ENCODE data around the gene PLEKHH2.

PLEKHH2 gene

GRCh38 chr2:43727634-43728014, 90.6 kb downstream of the PLEKHH2 start:
- H3K27me3 ChIP-seq: no peaks in the 10 kb centered on the region
- H3K9ac ChIP-seq: no peak overlapping the region
- no peak for TF ChIP-seq Cebpa-rat (IDR thresholded peaks at IDR 0.05)
- no peak overlapping the region for H3K27ac ChIP-seq
- H3K4me3 ChIP-seq: no peak overlapping the region
- H3K4me2 ChIP-seq: no peak overlapping the region
- H4K20me1 ChIP-seq: no peaks in the 10 kb centered on the region
- H3K4me1 ChIP-seq: peaks cover 0 to 4% (median 0%) of the 10 kb centered on the region in 10 experiments; a peak in 2 of 20 replicates
- no peaks in the 10 kb centered on the region for H3K9me3 ChIP-seq (replicated peaks in 1 of 11)
- no peaks in the 10 kb centered on the region for H3K36me3 ChIP-seq

DNA sequence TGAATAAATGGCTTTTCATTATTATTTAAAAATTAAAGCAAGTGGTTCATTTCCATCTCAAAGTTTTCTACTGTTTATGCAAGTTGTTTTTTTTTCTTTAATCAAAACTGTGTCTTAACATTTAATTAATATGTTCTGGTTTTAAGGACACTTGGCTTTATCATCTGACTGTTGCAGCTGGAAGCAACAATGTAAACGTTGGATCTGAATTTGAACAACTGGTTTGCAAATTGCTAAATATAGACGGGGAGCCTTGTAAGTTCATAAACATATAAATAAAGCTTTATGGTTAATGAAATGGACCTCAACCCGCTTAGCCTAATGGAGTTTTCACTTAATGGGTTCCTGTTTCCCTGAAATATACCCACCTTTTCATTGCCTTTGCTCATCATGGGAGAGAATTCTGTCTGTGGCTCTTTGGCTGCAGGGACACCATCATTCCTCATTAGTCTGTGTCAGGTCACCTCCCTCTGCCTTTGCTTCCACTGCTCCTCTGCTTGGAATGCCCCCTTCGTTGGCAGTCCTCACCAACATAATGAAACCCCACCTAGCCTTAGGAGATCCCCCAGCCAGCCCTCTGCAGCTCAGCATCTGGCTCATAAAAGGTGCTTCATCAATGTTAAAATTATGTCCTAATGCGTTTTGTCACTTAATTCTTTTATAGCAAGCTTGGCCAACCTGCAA, 92.6 kb downstream of the PLEKHH2 start:
- H3K4me3 ChIP-seq: no peak overlapping the region
- H3K27ac ChIP-seq: no peak overlapping the region
- peaks cover 0 to 4% (median 0%) of the 10 kb centered on the region in 10 experiments; a peak in 2 of 20 replicates for H3K4me1 ChIP-seq
- H3K36me3 ChIP-seq: no peaks in the 10 kb centered on the region
- no peaks in the 10 kb centered on the region for H3K9me3 ChIP-seq (replicated peaks in 1 of 11)
- no peak for TF ChIP-seq Cebpa-rat (IDR thresholded peaks at IDR 0.05)
- no peaks in the 10 kb centered on the region for H3K27me3 ChIP-seq
- H4K20me1 ChIP-seq: no peaks in the 10 kb centered on the region
- no peak overlapping the region for H3K4me2 ChIP-seq
- no peak overlapping the region for H3K9ac ChIP-seq

DNA sequence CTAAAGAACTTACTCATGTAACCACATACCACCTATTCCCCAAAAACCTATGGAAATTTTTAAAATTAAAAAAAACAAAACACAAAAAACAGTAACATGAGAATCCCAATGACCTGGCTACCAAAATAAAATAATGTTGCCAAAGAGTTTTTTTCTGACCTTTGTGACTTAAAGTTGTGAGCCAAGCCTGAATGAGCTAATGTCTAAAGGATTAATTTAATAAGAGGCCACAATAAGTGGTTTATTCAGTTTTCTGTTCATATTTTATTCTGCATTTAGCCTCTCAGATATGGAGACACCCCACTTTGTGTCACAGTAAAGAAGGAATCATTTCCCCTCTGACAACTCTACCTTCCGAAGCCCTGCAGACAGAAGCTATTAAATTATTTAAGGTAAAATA, 94.2 kb downstream of the PLEKHH2 start:
- H4K20me1 ChIP-seq: no peaks in the 10 kb centered on the region
- peaks cover 0 to 4% (median 0%) of the 10 kb centered on the region in 10 experiments; a peak in 2 of 20 replicates for H3K4me1 ChIP-seq
- no peaks in the 10 kb centered on the region for H3K9me3 ChIP-seq (replicated peaks in 1 of 11)
- no peak overlapping the region for H3K4me3 ChIP-seq
- no peak overlapping the region for H3K27ac ChIP-seq
- H3K36me3 ChIP-seq: no peaks in the 10 kb centered on the region
- no peak overlapping the region for H3K9ac ChIP-seq
- no peak overlapping the region for H3K4me2 ChIP-seq
- TF ChIP-seq Cebpa-rat (IDR thresholded peaks at IDR 0.05): no peak
- no peaks in the 10 kb centered on the region for H3K27me3 ChIP-seq

DNA sequence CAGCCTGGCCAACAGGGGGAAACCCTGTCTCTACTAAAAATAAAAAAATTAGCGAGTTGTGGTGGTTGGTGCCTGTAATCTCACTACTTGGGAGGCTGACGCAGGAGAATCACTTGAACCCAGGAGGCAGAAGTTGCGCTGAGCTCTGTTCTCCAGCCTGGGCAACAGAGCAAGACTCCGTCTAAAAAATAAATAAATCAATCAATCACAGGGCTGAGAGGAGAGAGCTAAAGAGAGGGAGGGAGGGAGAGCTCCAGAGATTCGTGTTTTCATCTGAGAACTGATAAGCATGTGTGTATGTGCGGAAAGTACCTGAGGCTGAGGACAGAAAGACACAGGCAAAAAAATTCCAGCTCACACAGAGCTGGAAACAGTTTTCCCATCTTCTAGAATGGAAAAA, 99.6 kb downstream of the PLEKHH2 start:
- no peak for TF ChIP-seq Cebpa-rat (IDR thresholded peaks at IDR 0.05)
- Histone ChIP-seq H3K27ac (no peak overlapping the region), H3K36me3 (no peaks in the 10 kb centered on the region)

GRCh38 chr2:43737097-43737854, 100.2 kb downstream of the PLEKHH2 start:
- Histone ChIP-seq H3K9ac (no peak overlapping the region), H3K4me1 (no peaks in the 10 kb centered on the region), H3K4me3 (no peak overlapping the region), H3K4me2 (no peak overlapping the region), H3K27ac (no peak overlapping the region), H3K36me3 (no peaks in the 10 kb centered on the region), H3K27me3 (no peaks in the 10 kb centered on the region), H4K20me1 (no peaks in the 10 kb centered on the region), H3K9me3 (replicated peaks in 1 of 11) (no peaks in the 10 kb centered on the region)
- no peak for TF ChIP-seq Cebpa-rat (IDR thresholded peaks at IDR 0.05)

More for the DNA sequence above, 99.6 kb downstream of the PLEKHH2 start:
- Histone ChIP-seq H3K9me3 (replicated peaks in 1 of 11) (no peaks in the 10 kb centered on the region), H4K20me1 (no peaks in the 10 kb centered on the region), H3K9ac (no peak overlapping the region), H3K4me1 (no peaks in the 10 kb centered on the region), H3K27me3 (no peaks in the 10 kb centered on the region), H3K4me3 (no peak overlapping the region), H3K4me2 (no peak overlapping the region)

- no peak overlapping the region for H3K4me2 ChIP-seq
- TF ChIP-seq Cebpa-rat (IDR thresholded peaks at IDR 0.05): no peak
- no peaks in the 10 kb centered on the region for H3K4me1 ChIP-seq
- H3K36me3 ChIP-seq: no peaks in the 10 kb centered on the region
- H3K9me3 ChIP-seq (replicated peaks in 1 of 11): no peaks in the 10 kb centered on the region
- H3K27ac ChIP-seq: no peak overlapping the region
- H4K20me1 ChIP-seq: no peaks in the 10 kb centered on the region
- H3K27me3 ChIP-seq: no peaks in the 10 kb centered on the region
- H3K9ac ChIP-seq: no peak overlapping the region
- H3K4me3 ChIP-seq: no peak overlapping the region
These were observed 100.8 kb downstream of the PLEKHH2 start for GRCh38 chr2:43737855-43738254.

GRCh38 chr2:43738257-43738656, 101.2 kb downstream of the PLEKHH2 start:
- no peak for TF ChIP-seq Cebpa-rat (IDR thresholded peaks at IDR 0.05)
- H3K4me3 ChIP-seq: no peak overlapping the region
- H3K27ac ChIP-seq: no peak overlapping the region
- no peaks in the 10 kb centered on the region for H3K36me3 ChIP-seq
- H3K4me1 ChIP-seq: no peaks in the 10 kb centered on the region
- no peaks in the 10 kb centered on the region for H4K20me1 ChIP-seq
- no peak overlapping the region for H3K4me2 ChIP-seq
- no peak overlapping the region for H3K9ac ChIP-seq
- no peaks in the 10 kb centered on the region for H3K27me3 ChIP-seq
- no peaks in the 10 kb centered on the region for H3K9me3 ChIP-seq (replicated peaks in 1 of 11)

GRCh38 chr2:43743706-43744105, 106.6 kb downstream of the PLEKHH2 start:
- no peak overlapping the region for H3K27ac ChIP-seq

GRCh38 chr2:43745457-43745856, 108.4 kb downstream of the PLEKHH2 start:
- no peak overlapping the region for H3K27ac ChIP-seq
- H3K27me3 ChIP-seq: no peaks in the 10 kb centered on the region
- H3K4me1 ChIP-seq: no peaks in the 10 kb centered on the region
- no peak for TF ChIP-seq Cebpa-rat (IDR thresholded peaks at IDR 0.05)
- H3K9me3 ChIP-seq (replicated peaks in 1 of 11): no peaks in the 10 kb centered on the region
- H3K4me2 ChIP-seq: no peak overlapping the region
- no peak overlapping the region for H3K4me3 ChIP-seq
- H3K36me3 ChIP-seq: no peaks in the 10 kb centered on the region
- no peak overlapping the region for H3K9ac ChIP-seq
- H4K20me1 ChIP-seq: no peaks in the 10 kb centered on the region

More at GRCh38 chr2:43743706-43744105, 106.6 kb downstream of the PLEKHH2 start:
- H3K9ac ChIP-seq: no peak overlapping the region
- H3K9me3 ChIP-seq (replicated peaks in 1 of 11): no peaks in the 10 kb centered on the region
- H3K4me1 ChIP-seq: no peaks in the 10 kb centered on the region
- no peak overlapping the region for H3K4me2 ChIP-seq
- no peak for TF ChIP-seq Cebpa-rat (IDR thresholded peaks at IDR 0.05)
- no peaks in the 10 kb centered on the region for H4K20me1 ChIP-seq
- H3K4me3 ChIP-seq: no peak overlapping the region
- no peaks in the 10 kb centered on the region for H3K36me3 ChIP-seq
- no peaks in the 10 kb centered on the region for H3K27me3 ChIP-seq

DNA sequence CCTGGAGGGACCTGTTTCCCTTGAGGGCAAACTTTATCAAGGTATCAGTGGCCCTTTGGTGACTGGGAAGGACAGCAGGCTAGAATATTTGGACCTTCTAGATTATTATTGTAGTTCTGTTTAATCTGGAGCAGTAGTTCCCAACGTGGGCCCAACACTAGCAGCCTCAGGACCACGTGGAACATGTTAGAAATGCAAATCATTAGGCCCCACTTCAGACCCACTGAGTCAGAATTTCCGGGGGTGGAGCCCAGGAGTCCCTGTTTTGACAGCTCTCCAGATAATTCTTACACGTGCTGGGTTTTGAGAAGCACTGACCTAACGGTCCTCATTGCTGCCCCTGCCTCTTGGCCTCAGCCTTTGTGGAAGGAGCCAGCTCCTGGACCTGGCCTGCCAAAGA, 111.3 kb downstream of the PLEKHH2 start:
- no peaks in the 10 kb centered on the region for H3K4me1 ChIP-seq
- no peak overlapping the region for H3K9ac ChIP-seq
- no peak overlapping the region for H3K27ac ChIP-seq
- no peaks in the 10 kb centered on the region for H3K27me3 ChIP-seq
- H3K9me3 ChIP-seq (replicated peaks in 1 of 11): no peaks in the 10 kb centered on the region
- no peak overlapping the region for H3K4me2 ChIP-seq
- no peaks in the 10 kb centered on the region for H3K36me3 ChIP-seq
- H3K4me3 ChIP-seq: no peak overlapping the region
- no peaks in the 10 kb centered on the region for H4K20me1 ChIP-seq
- TF ChIP-seq Cebpa-rat (IDR thresholded peaks at IDR 0.05): no peak

All from BLaER1 treated with 17β-estradiol and CSF1 and Interleukin-3, amounts not matched to agents 10 nM and 100 nM (cell line).